Measurements from ENCODE around the gene PTGDS.

Gene PTGDS

GRCh38 chr9:136944519-136945332 lies 32.6 kb upstream of the PTGDS start, which contains the start of the genes C8G and FBXW5:
TSS of gene C8G (plus strand) at chr9:136945243. CDS start at chr9:136945321, 78 bp downstream.
TSS of gene FBXW5 (minus strand) at chr9:136944738. CDS start at chr9:136944083, 655 bp downstream.
- peak within 1 kb of the TSS; percentile 70 to 99 (median 88) for H3K4me3 ChIP-seq
- H3K27ac ChIP-seq = peak within 1 kb of the TSS; percentile 74 to 98 (median 93)

- no peak overlapping the region for H3K4me3 ChIP-seq
- no peak overlapping the region for H3K27ac ChIP-seq
Measured at GRCh38 chr9:136945333-136946227, 31.7 kb upstream of the PTGDS start.

- Histone ChIP-seq H3K27ac (peak overlapping the region in 1 of 21 experiments; percentile 14), H3K4me3 (no peak overlapping the region)
Measured at GRCh38 chr9:136946228-136947027, 30.9 kb upstream of the PTGDS start.

GRCh38 chr9:136947028-136947891 lies 30.0 kb upstream of the PTGDS start:
- Histone ChIP-seq H3K4me3 (no peak overlapping the region), H3K27ac (peak overlapping the region in 3 of 21 experiments; percentile 14 to 63 (median 38))

GRCh38 chr9:136947955-136948510 lies 29.3 kb upstream of the PTGDS start:
- peak overlapping the region in 2 of 21 experiments; percentile 38 to 63 for H3K27ac ChIP-seq
- H3K4me3 ChIP-seq = no peak overlapping the region

GRCh38 chr9:136949239-136949816 lies 28.0 kb upstream of the PTGDS start:
- H3K4me3 ChIP-seq = peak overlapping the region; percentile 39 to 70 (median 56)
- peak overlapping the region in 20 of 21 experiments; percentile 57 to 97 (median 84) for H3K27ac ChIP-seq

- peak overlapping the region in 20 of 21 experiments; percentile 57 to 97 (median 84) for H3K27ac ChIP-seq
- H3K4me3 ChIP-seq = peak overlapping the region; percentile 39 to 70 (median 56)
Measured at GRCh38 chr9:136949817-136950655, 27.3 kb upstream of the PTGDS start.

GRCh38 chr9:136950656-136951276 lies 26.5 kb upstream of the PTGDS start:
- peak overlapping the region in 5 of 7 experiments; percentile 44 to 70 (median 56) for H3K4me3 ChIP-seq

GRCh38 chr9:136951541-136952320 lies 25.6 kb upstream of the PTGDS start, which contains the start of gene LCN12:
TSS of gene LCN12 (plus strand) at chr9:136952273. CDS start at chr9:136952328, 55 bp downstream.
- Histone ChIP-seq H3K27ac (peak within 1 kb of the TSS in 1 of 21 experiments; percentile 25), H3K4me3 (no peak within 1 kb of the TSS)

More at GRCh38 chr9:136950656-136951276, 26.5 kb upstream of the PTGDS start:
- H3K27ac ChIP-seq = peak overlapping the region in 17 of 21 experiments; percentile 57 to 97 (median 84)

- Histone ChIP-seq H3K27ac (peak overlapping the region in 1 of 21 experiments; percentile 25), H3K4me3 (no peak overlapping the region)
Measured at GRCh38 chr9:136952321-136952850, 24.9 kb upstream of the PTGDS start.

- Histone ChIP-seq H3K27ac (peak overlapping the region in 1 of 21 experiments; percentile 25), H3K4me3 (no peak overlapping the region)
Measured at GRCh38 chr9:136952876-136953770, 24.2 kb upstream of the PTGDS start.

- no peak overlapping the region for H3K27ac ChIP-seq
- no peak overlapping the region for H3K4me3 ChIP-seq
Measured at GRCh38 chr9:136953771-136954269, 23.5 kb upstream of the PTGDS start.

GRCh38 chr9:136954270-136955083 lies 22.8 kb upstream of the PTGDS start:
- H3K27ac ChIP-seq = no peak overlapping the region
- no peak overlapping the region for H3K4me3 ChIP-seq

All from skin epidermis (tissue), 12 donors.